HCEC 1CT (cell line): ENCODE measurements around the gene MACO1.
"Not testable (repeated sequence)": the region's sequence is repeated elsewhere in the genome, so short reads cannot be mapped to it uniquely, and the experiment has no call there.

Source experiments
- DNase-seq: peaks from one replicate; pipeline ENCODE4 v3.0.0-alpha.2; 2017

MACO1 gene

GRCh38 chr1:25430073-25430966, at the start of gene MACO1:
Gene MACO1 (plus strand): TSS chr1:25430897. CDS start chr1:25431099, 202 bp downstream.
- DNase-seq: peak; percentile 92

- DNase-seq: not testable (repeated sequence)
These were observed 48.2 kb upstream of the MACO1 start for GRCh38 chr1:25382543-25382942.

GRCh38 chr1:25383090-25383489, 47.6 kb upstream of the MACO1 start:
- peak; percentile 85 for DNase-seq

- DNase-seq: not testable (repeated sequence)
These were observed 46.8 kb upstream of the MACO1 start for GRCh38 chr1:25383875-25384274.

- DNase-seq: not testable (repeated sequence)
These were observed 43.6 kb upstream of the MACO1 start for GRCh38 chr1:25387096-25387495.

GRCh38 chr1:25388691-25389090, 42.0 kb upstream of the MACO1 start:
- not testable (repeated sequence) for DNase-seq

- DNase-seq: not testable (repeated sequence)
These were observed 41.0 kb upstream of the MACO1 start for GRCh38 chr1:25389721-25390120.

GRCh38 chr1:25392841-25393240, 37.9 kb upstream of the MACO1 start:
- no peak for DNase-seq

- not testable (repeated sequence) for DNase-seq
These were observed 33.1 kb upstream of the MACO1 start for GRCh38 chr1:25397549-25397948.

GRCh38 chr1:25398079-25398478, 32.6 kb upstream of the MACO1 start:
- not testable (repeated sequence) for DNase-seq

- DNase-seq: not testable (repeated sequence)
These were observed 27.5 kb upstream of the MACO1 start for GRCh38 chr1:25402947-25403803.

- DNase-seq: not testable (repeated sequence)
These were observed 24.9 kb upstream of the MACO1 start for GRCh38 chr1:25405731-25406305.

GRCh38 chr1:25409641-25410427, 20.9 kb upstream of the MACO1 start:
- DNase-seq: not testable (repeated sequence)

GRCh38 chr1:25412872-25413623, 17.6 kb upstream of the MACO1 start:
- DNase-seq: not testable (repeated sequence)

- DNase-seq: not testable (repeated sequence)
These were observed 16.5 kb upstream of the MACO1 start for GRCh38 chr1:25414157-25414556.

- DNase-seq: not testable (repeated sequence)
These were observed 16.1 kb upstream of the MACO1 start for GRCh38 chr1:25414578-25414977.

GRCh38 chr1:25417280-25417679, 13.4 kb upstream of the MACO1 start:
- DNase-seq: not testable (repeated sequence)

GRCh38 chr1:25419339-25419738, 11.4 kb upstream of the MACO1 start:
- not testable (repeated sequence) for DNase-seq

GRCh38 chr1:25420715-25421114, 10.0 kb upstream of the MACO1 start, which contains the start of gene RHCE:
Gene RHCE (minus strand): TSS chr1:25420825. CDS start chr1:25420786, 39 bp downstream.
- DNase-seq: not testable (repeated sequence)

- not testable (repeated sequence) for DNase-seq
These were observed 7.5 kb upstream of the MACO1 start for GRCh38 chr1:25423206-25423605.
